Thyroid gland (tissue), 4 donors: Measurements from ENCODE around the gene SERBP1. TPM values are rescaled to one million over a fixed set of nuclear protein-coding genes. Genes with fewer than 3 reads are reported as not detected.
A peak's percentile ranks its signal among the peaks of the same experiment; 100 is the strongest.

Experiments used
- DNase-seq, 2 donors: peaks; one replicate each; pipeline ENCODE4 v3.0.0-alpha.2; 2019
- H3K27ac ChIP-seq, 3 donors: fragments of 200-600 bp; sonication (generic); 1 replicate in 2 of 3; 2 replicates in 1 of 3; pipeline ENCODE4 v1.5.1; 2016 to 2019; ENCODE audit warnings: mild to moderate bottlenecking in 1 of 3, moderate library complexity in 1 of 3
- H3K27me3 ChIP-seq: fragments of 200-600 bp; sonication (generic); one replicate; pipeline ENCODE4 v1.5.1; 2019
- H3K36me3 ChIP-seq, 2 donors: fragments of 200-600 bp; sonication (generic); one replicate each; pipeline ENCODE4 v1.5.1; 2016 to 2019
- H3K4me1 ChIP-seq, 2 donors: fragments of 200-600 bp; sonication (generic); one replicate each; pipeline ENCODE4 v1.5.1; 2017 to 2019
- H3K4me3 ChIP-seq, 3 donors: fragments of 200-600 bp; sonication (generic); replicated peaks in 1 of 3; 1 replicate in 2 of 3; 2 replicates in 1 of 3; pipeline ENCODE4 v1.5.1; 2016; ENCODE audit warnings: mild to moderate bottlenecking in 1 of 3
- H3K9me3 ChIP-seq: fragments of 200-600 bp; sonication (generic); one replicate; pipeline ENCODE4 v1.5.1; 2017
- CTCF ChIP-seq, 6 experiments: fragments of 200-600 bp in 3 of 6; fragments of 450-650 bp in 3 of 6; sonication (generic) in 3 of 6; IDR thresholded peaks; one replicate each; pipeline ENCODE4 v1.5.1; 2016 to 2019; ENCODE audit warnings: antibody characterized with exemption in 6 of 6, mild to moderate bottlenecking in 2 of 6, inconsistent platforms in 1 of 6, moderate library complexity in 1 of 6
- POLR2A ChIP-seq, 2 donors: fragments of 450-650 bp; IDR thresholded peaks; one replicate each; pipeline ENCODE4 v1.6.1; 2017; ENCODE audit warnings: antibody characterized with exemption in 2 of 2, mild to moderate bottlenecking in 2 of 2, moderate library complexity in 1 of 2
- WGBS, 2 donors: methylation state at CpG; one replicate each; pipeline ENCODE4 v1.1.5; 2017; 5-methylcytosine and 5-hydroxymethylcytosine counted together
- intact Hi-C: fragments of 100-400 bp; cut with DNase I; formaldehyde crosslinking; loops from one replicate; pipeline ENCODE4 v1.15.1; 2023
- total RNA-seq, 4 donors: library from RNA; depleted of rRNA; stranded (reverse); fragments of >200 nt; gene quantifications; one replicate each; pipeline ENCODE4 v1.2.3, GENCODE V29; 2016

Gene SERBP1
- total RNA-seq, 4 donors from 2014 or later, result 185 to 218 (median 204) TPM

DNA sequence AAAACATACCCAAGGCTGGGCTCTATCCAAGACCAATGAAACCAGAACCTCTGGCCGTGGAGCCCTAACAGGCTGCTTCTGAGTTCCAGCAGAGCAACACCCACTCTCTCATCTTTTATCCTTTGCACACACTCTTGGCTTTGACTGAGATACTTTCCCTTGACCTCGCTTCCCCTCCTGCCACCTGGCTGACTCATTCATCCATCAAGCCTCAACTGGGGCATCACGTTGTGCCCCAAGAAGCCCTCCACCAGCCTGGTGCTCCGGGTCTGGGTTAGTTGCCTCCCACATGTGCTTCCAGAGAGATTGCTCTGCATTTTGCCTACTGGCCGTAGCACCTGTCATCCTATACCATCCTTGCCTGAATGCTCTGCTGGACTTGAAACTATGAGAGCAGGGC, 34.5 kb upstream of the SERBP1 start:
- TF ChIP-seq CTCF (IDR thresholded peaks at IDR 0.05) (no peak), POLR2A (IDR thresholded peaks at IDR 0.05) (no peak)
- Histone ChIP-seq H3K4me3 (no peak overlapping the region), H3K9me3 (no peaks in the 10 kb centered on the region), H3K27ac (peak overlapping the region in 1 of 3 donors; percentile 5), H3K4me1 (no peaks in the 10 kb centered on the region), H3K27me3 (no peaks in the 10 kb centered on the region), H3K36me3 (no peaks in the 10 kb centered on the region)
- peak in 1 of 2 donors; percentile 35 for DNase-seq
- 42 to 61% methylated on average over 5 of the region's 5 CpGs for whole genome bisulfite sequencing, 2 donors
- intact Hi-C loops, result no loop called here

- Histone ChIP-seq H3K9me3 (no peaks in the 10 kb centered on the region), H3K4me3 (no peak overlapping the region), H3K36me3 (no peaks in the 10 kb centered on the region), H3K27me3 (no peaks in the 10 kb centered on the region), H3K27ac (no peak overlapping the region), H3K4me1 (no peaks in the 10 kb centered on the region)
- 89 to 94% methylated on average over 2 of the region's 2 CpGs for WGBS, 2 donors
- no peak for DNase-seq
- intact Hi-C loops, result no loop called here
- TF ChIP-seq POLR2A (IDR thresholded peaks at IDR 0.05) (no peak), CTCF (IDR thresholded peaks at IDR 0.05) (no peak)
These were observed 33.9 kb upstream of the SERBP1 start for GRCh38 chr1:67464058-67464457.

DNA sequence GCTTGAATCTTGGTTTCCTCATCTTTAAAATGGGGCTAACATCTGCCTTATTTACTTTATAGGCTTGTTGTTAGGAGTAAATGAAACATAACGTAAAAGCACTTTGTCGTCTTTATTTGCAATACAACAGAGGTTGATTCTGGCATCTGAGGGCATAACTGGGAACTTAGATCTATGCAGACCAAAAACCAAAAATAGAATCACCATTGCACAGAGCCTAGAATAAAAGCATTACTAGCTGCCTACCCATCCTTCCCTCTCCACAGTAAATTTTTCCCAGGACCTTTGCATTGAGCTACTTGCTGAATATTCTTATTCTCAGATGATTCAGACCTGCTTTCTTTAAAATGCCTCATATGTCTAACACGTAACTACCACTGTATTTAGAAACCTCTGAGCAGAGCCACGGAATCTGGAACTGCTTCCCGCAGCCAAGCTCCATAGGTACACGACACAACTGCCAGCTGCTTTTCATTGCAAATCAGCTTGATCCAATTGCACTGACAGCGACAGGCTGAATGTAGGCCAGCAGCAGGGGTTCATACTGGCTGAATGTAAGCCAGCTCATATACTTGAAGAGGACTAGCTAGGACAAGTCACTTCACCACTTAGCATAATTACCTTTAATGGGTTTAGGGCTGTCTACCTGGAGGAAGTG, 33.2 kb upstream of the SERBP1 start:
- no peak overlapping the region for H3K4me3 ChIP-seq
- TF ChIP-seq CTCF (IDR thresholded peaks at IDR 0.05) (no peak), POLR2A (IDR thresholded peaks at IDR 0.05) (no peak)
- H3K9me3 ChIP-seq, result no peaks in the 10 kb centered on the region
- H3K4me1 ChIP-seq, result no peaks in the 10 kb centered on the region
- intact Hi-C loops, result no loop called here
- no peak overlapping the region for H3K27ac ChIP-seq
- H3K36me3 ChIP-seq, result no peaks in the 10 kb centered on the region
- no peaks in the 10 kb centered on the region for H3K27me3 ChIP-seq
- 88 to 90% methylated on average over 7 of the region's 7 CpGs for WGBS, 2 donors
- DNase-seq, result no peak

DNA sequence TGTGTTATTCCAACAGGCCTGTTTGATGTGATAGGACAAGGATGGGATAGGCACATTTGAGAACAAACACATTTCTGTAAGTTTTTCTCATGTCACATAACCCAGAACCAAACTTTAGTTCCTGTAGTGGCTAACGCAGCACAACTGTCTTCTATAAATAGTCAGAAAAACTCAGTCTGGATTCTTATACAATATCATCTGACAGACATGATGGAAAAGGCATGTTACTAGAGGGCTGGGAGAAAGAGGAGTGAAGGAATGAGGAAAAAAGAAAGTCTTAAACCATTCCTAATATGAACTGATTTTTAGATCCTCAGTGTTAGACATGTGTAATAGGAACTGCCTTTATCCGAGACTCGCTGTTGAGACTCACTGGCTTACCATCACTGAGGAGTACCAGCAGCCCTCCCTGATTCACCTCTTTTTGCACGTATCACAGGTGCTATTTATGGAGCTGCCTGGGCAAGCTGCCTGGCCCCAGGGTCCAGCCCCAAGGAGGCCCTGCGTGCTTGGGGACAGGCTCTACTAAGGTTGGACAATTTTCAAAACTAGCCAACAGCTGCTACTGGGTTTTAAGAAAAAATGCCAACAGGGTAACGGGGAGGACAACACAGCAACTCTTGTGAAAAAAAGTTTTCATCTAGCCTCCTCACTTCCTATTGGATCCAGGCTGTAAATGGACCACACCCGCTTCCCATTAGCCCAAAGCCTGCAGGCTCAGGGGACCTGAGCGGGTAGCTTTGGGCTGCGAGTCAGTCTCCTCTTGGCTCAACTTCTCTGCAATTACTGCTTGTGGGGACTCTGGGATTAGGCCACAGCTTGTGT, 30.7 kb upstream of the SERBP1 start:
- H3K27ac ChIP-seq, result no peak overlapping the region
- no peak overlapping the region for H3K4me3 ChIP-seq
- no peaks in the 10 kb centered on the region for H3K4me1 ChIP-seq
- no peak for DNase-seq
- TF ChIP-seq CTCF (IDR thresholded peaks at IDR 0.05), result no peak
- TF ChIP-seq POLR2A (IDR thresholded peaks at IDR 0.05), result no peak
- no peaks in the 10 kb centered on the region for H3K36me3 ChIP-seq
- H3K27me3 ChIP-seq, result no peaks in the 10 kb centered on the region
- intact Hi-C loops, result no loop called here
- H3K9me3 ChIP-seq, result no peaks in the 10 kb centered on the region
- 55 to 67% methylated on average over 6 to 9 of the region's 9 CpGs for WGBS, 2 donors

GRCh38 chr1:67459068-67459467, 28.9 kb upstream of the SERBP1 start:
- Histone ChIP-seq H3K27ac (no peak overlapping the region), H3K4me3 (no peak overlapping the region), H3K4me1 (no peaks in the 10 kb centered on the region), H3K36me3 (no peaks in the 10 kb centered on the region), H3K9me3 (no peaks in the 10 kb centered on the region), H3K27me3 (no peaks in the 10 kb centered on the region)
- WGBS, 2 donors, result 85 to 87% methylated on average over 3 of the region's 3 CpGs
- no peak for TF ChIP-seq CTCF (IDR thresholded peaks at IDR 0.05)
- TF ChIP-seq POLR2A (IDR thresholded peaks at IDR 0.05), result no peak
- intact Hi-C loops, result no loop called here
- DNase-seq, result no peak
